H9 (cell line): ENCODE results near the gene LYST. TPM values are rescaled to one million over a fixed set of nuclear protein-coding genes. Genes with fewer than 3 reads are reported as not detected.

Experiments
- DNase-seq: peaks from one replicate; pipeline ENCODE4 v3.0.0-alpha.2; 2017
- H2AFZ ChIP-seq: one replicate; pipeline ENCODE4 v1.6.1; 2013; ENCODE audit warnings: mild to moderate bottlenecking, low read length, control low read depth, moderate library complexity
- H2AK5ac ChIP-seq: 2 replicates; pipeline ENCODE4 v1.6.1; 2013; ENCODE audit warnings: low read length, control low read depth, mixed read lengths; ENCODE audit not compliant: insufficient read length
- H2BK120ac ChIP-seq: one replicate; pipeline ENCODE4 v1.6.1; 2013; ENCODE audit warnings: low read depth, mild to moderate bottlenecking, low read length, control low read depth, inconsistent platforms; ENCODE audit not compliant: poor library complexity, severe bottlenecking
- H2BK12ac ChIP-seq: 2 replicates; pipeline ENCODE4 v1.6.1; 2013; ENCODE audit warnings: low read length, control low read depth, mixed read lengths, low read depth; ENCODE audit not compliant: insufficient read length
- H2BK15ac ChIP-seq: 2 replicates; pipeline ENCODE4 v1.6.1; 2013; ENCODE audit warnings: low read depth, low read length, control low read depth
- H2BK20ac ChIP-seq: one replicate; pipeline ENCODE4 v1.6.1; 2013; ENCODE audit warnings: low read depth, mild to moderate bottlenecking, low read length, control low read depth, inconsistent platforms; ENCODE audit not compliant: poor library complexity, severe bottlenecking
- H2BK5ac ChIP-seq: 2 replicates; pipeline ENCODE4 v1.6.1; 2013; ENCODE audit warnings: low read length, control low read depth, mixed read lengths; ENCODE audit not compliant: insufficient read length
- H3K14ac ChIP-seq: 2 replicates; pipeline ENCODE4 v1.6.1; 2013; ENCODE audit warnings: low read length, control low read depth; ENCODE audit not compliant: insufficient read depth
- H3K18ac ChIP-seq: 2 replicates; pipeline ENCODE4 v1.6.1; 2013; ENCODE audit warnings: low read depth, mild to moderate bottlenecking, mixed read lengths, low read length, control low read depth; ENCODE audit not compliant: insufficient read length
- H3K23ac ChIP-seq: 2 replicates; pipeline ENCODE4 v1.6.1; 2013; ENCODE audit warnings: low read length, control low read depth, mixed read lengths, low read depth; ENCODE audit not compliant: insufficient read length
- H3K23me2 ChIP-seq: 2 replicates; pipeline ENCODE4 v1.6.1; 2013; ENCODE audit warnings: low read depth, mild to moderate bottlenecking, mixed read lengths, low read length, control low read depth; ENCODE audit not compliant: insufficient read length, poor library complexity, severe bottlenecking
- H3K27ac ChIP-seq: 2 replicates; pipeline ENCODE4 v1.5.1; 2013; ENCODE audit warnings: low read length, control low read depth, mixed read lengths, low read depth; ENCODE audit not compliant: insufficient read length
- H3K27me3 ChIP-seq: 2 replicates; pipeline ENCODE4 v1.6.1; 2013; ENCODE audit warnings: low read length, control low read depth, inconsistent platforms; ENCODE audit not compliant: insufficient read depth
- H3K4ac ChIP-seq: 2 replicates; pipeline ENCODE4 v1.6.1; 2013; ENCODE audit warnings: low read depth, mild to moderate bottlenecking, control low read depth, inconsistent platforms, low read length, moderate library complexity
- H3K4me1 ChIP-seq: 2 replicates; pipeline ENCODE4 v1.6.1; 2013; ENCODE audit warnings: low read length, control low read depth, inconsistent platforms; ENCODE audit not compliant: insufficient read depth
- H3K4me2 ChIP-seq: 2 replicates; pipeline ENCODE4 v1.6.1; 2013; ENCODE audit warnings: low read length, control low read depth, mixed read lengths; ENCODE audit not compliant: insufficient read length, insufficient read depth
- H3K56ac ChIP-seq: 2 replicates; pipeline ENCODE4 v1.6.1; 2013; ENCODE audit warnings: low read depth, mild to moderate bottlenecking, mixed read lengths, low read length, control low read depth; ENCODE audit not compliant: insufficient read length
- H3K79me1 ChIP-seq: 2 replicates; pipeline ENCODE4 v1.6.1; 2013; ENCODE audit warnings: low read depth, mild to moderate bottlenecking, moderate library complexity, low read length, control low read depth, inconsistent platforms; ENCODE audit not compliant: insufficient read depth, poor library complexity, severe bottlenecking
- H3K79me2 ChIP-seq: 2 replicates; pipeline ENCODE4 v1.6.1; 2013; ENCODE audit warnings: low read length, control low read depth, inconsistent platforms; ENCODE audit not compliant: insufficient read depth
- H3K9ac ChIP-seq: 2 replicates; pipeline ENCODE4 v1.6.1; 2013; ENCODE audit warnings: low read length, control low read depth, mixed read lengths; ENCODE audit not compliant: insufficient read length; ENCODE audit errors: extremely low read depth
- H3K9me3 ChIP-seq: one replicate; pipeline ENCODE4 v1.6.1; 2013; ENCODE audit warnings: low read depth, low read length, inconsistent platforms; ENCODE audit not compliant: control insufficient read depth
- H3T11ph ChIP-seq: one replicate; pipeline ENCODE4 v1.6.1; 2013; ENCODE audit warnings: mild to moderate bottlenecking, low read length, control low read depth, inconsistent platforms
- H4K20me1 ChIP-seq: one replicate; pipeline ENCODE4 v1.6.1; 2013; ENCODE audit not compliant: control insufficient read depth, insufficient read length, insufficient read depth
- H4K5ac ChIP-seq: 2 replicates; pipeline ENCODE4 v1.6.1; 2013; ENCODE audit warnings: low read depth, mild to moderate bottlenecking, mixed read lengths, low read length, control low read depth; ENCODE audit not compliant: insufficient read length
- H4K8ac ChIP-seq: replicated peaks from 2 replicates; pipeline ENCODE4 v1.6.1; 2013; ENCODE audit warnings: low read length, control low read depth, mixed read lengths, low read depth; ENCODE audit not compliant: insufficient read length
- H4K91ac ChIP-seq: 2 replicates; pipeline ENCODE4 v1.6.1; 2013; ENCODE audit warnings: low read depth, mild to moderate bottlenecking, moderate library complexity, mixed read lengths, low read length, control low read depth; ENCODE audit not compliant: insufficient read length
- H3K27ac Mint-ChIP-seq, 3 experiments: 2 replicates in 2 of 3; 3 replicates in 1 of 3; pipeline ENCODE4 v1.8.0; 2020 to 2021; ENCODE audit warnings: mixed read lengths in 3 of 3, mild to moderate bottlenecking in 1 of 3, moderate library complexity in 1 of 3
- H3K27me3 Mint-ChIP-seq: 2 replicates; pipeline ENCODE4 v1.8.0; 2021; ENCODE audit warnings: low read depth, mild to moderate bottlenecking, moderate library complexity, mixed read lengths
- H3K36me3 Mint-ChIP-seq, 3 experiments: 2 replicates in 2 of 3; 3 replicates in 1 of 3; pipeline ENCODE4 v1.8.0; 2020 to 2021; ENCODE audit warnings: low read depth in 3 of 3, mixed read lengths in 3 of 3; ENCODE audit not compliant: insufficient read depth in 1 of 3
- H3K4me1 Mint-ChIP-seq, 2 experiments: 2 replicates each; pipeline ENCODE4 v1.8.0; 2020; ENCODE audit warnings: mixed read lengths in 2 of 2
- H3K4me3 Mint-ChIP-seq, 2 experiments: 2 replicates in 1 of 2; 3 replicates in 1 of 2; pipeline ENCODE4 v1.8.0; 2020 to 2021; ENCODE audit warnings: mild to moderate bottlenecking in 2 of 2, mixed read lengths in 2 of 2, moderate library complexity in 1 of 2
- H3K9me3 Mint-ChIP-seq, 2 experiments: 2 replicates in 1 of 2; 3 replicates in 1 of 2; pipeline ENCODE4 v1.8.0; 2020; ENCODE audit warnings: mild to moderate bottlenecking in 2 of 2, mixed read lengths in 2 of 2, moderate library complexity in 1 of 2
- WGBS: extraction: QIAGEN DNeasy Blood & Tissue Kit; methylation state at CpG from one replicate; pipeline ENCODE4 v1.1.7; 2013; ENCODE audit warnings: missing lambda C conversion rate, low lambda C conversion rate, mixed read lengths; ENCODE audit not compliant: insufficient read length; ENCODE audit errors: extremely low coverage; 5-methylcytosine and 5-hydroxymethylcytosine counted together
- total RNA-seq: library from RNA; stranded (reverse); gene quantifications from 2 replicates; pipeline ENCODE4 v1.2.1, GENCODE V29; 2021
- TF ChIP-seq, protein P1 (sequence below): fragments of 200-600 bp; sonication (generic); conservative IDR thresholded peaks from 3 replicates; pipeline ENCODE4 v1.8.0; 2021; ENCODE audit warnings: antibody characterized with exemption, mild to moderate bottlenecking

Gene LYST
- total RNA-seq, 1 experiment from 2014 or later, result 0.13 TPM

DNA sequence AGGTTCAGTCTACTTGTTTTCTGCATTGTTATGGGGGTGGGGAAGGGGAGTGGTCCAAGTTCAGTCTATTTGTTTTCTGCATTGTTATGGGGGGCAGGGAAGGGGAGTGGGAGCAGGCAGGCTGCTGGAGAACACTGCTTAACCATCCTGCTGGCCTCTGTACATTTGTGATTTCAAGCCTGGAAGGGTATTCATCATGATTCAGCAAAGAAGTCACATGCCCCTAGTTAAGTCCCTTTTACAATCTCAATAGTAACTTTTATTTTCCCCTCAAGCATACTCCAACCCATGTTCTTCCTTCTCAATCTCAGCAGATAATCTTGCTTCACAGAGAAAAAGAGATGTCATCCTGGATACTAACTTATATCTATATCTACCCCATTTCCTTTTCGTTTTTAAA lies 7.9 kb downstream of the LYST start:
- no peak overlapping the region for H3K14ac ChIP-seq

More for the DNA sequence above, 7.9 kb downstream of the LYST start:
- H3K27me3 Mint-ChIP-seq, result peaks cover 7% of the 10 kb centered on the region
- Histone ChIP-seq H3K18ac (no peak overlapping the region), H2BK12ac (no peak overlapping the region), H3K9ac (no peak overlapping the region), H3T11ph (no peak overlapping the region), H3K23me2 (no peaks in the 10 kb centered on the region), H4K8ac (no peak overlapping the region), H2AK5ac (no peak overlapping the region), H3K27ac (no peak overlapping the region), H4K5ac (no peak overlapping the region), H2BK20ac (no peak overlapping the region), H3K23ac (no peak overlapping the region), H2BK120ac (no peak overlapping the region), H3K4me1 (no peaks in the 10 kb centered on the region; the same call in 1 of the 2 replicates), H3K79me1 (no peaks in the 10 kb centered on the region), H4K20me1 (no peaks in the 10 kb centered on the region), H2BK5ac (no peak overlapping the region), H4K91ac (no peak overlapping the region), H3K4ac (no peak overlapping the region), H2BK15ac (no peak overlapping the region), H3K79me2 (no peaks in the 10 kb centered on the region), H3K27me3 (no peaks in the 10 kb centered on the region), H3K4me2 (no peak overlapping the region), H2AFZ (no peak overlapping the region), H3K56ac (no peak overlapping the region), H3K9me3 (no peaks in the 10 kb centered on the region)
- H3K4me1 Mint-ChIP-seq, result no peaks in the 10 kb centered on the region
- H3K9me3 Mint-ChIP-seq, result no peaks in the 10 kb centered on the region
- TF ChIP-seq, protein P1, sequence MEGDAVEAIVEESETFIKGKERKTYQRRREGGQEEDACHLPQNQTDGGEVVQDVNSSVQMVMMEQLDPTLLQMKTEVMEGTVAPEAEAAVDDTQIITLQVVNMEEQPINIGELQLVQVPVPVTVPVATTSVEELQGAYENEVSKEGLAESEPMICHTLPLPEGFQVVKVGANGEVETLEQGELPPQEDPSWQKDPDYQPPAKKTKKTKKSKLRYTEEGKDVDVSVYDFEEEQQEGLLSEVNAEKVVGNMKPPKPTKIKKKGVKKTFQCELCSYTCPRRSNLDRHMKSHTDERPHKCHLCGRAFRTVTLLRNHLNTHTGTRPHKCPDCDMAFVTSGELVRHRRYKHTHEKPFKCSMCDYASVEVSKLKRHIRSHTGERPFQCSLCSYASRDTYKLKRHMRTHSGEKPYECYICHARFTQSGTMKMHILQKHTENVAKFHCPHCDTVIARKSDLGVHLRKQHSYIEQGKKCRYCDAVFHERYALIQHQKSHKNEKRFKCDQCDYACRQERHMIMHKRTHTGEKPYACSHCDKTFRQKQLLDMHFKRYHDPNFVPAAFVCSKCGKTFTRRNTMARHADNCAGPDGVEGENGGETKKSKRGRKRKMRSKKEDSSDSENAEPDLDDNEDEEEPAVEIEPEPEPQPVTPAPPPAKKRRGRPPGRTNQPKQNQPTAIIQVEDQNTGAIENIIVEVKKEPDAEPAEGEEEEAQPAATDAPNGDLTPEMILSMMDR, result no peak
- H3K4me3 Mint-ChIP-seq, result no peak overlapping the region
- no peak for DNase-seq
- WGBS, result no CpG with 5 or more reads among the region's 1 CpG
- no peak overlapping the region for H3K27ac Mint-ChIP-seq
- H3K36me3 Mint-ChIP-seq, result no peaks in the 10 kb centered on the region
